Body of pancreas (tissue), 4 donors: ENCODE measurements around the gene CKLF.

Experiments
- CTCF ChIP-seq, 7 experiments: fragments of 450-650 bp in 4 of 7; fragments of 200-600 bp in 3 of 7; sonication (generic) in 3 of 7; IDR thresholded peaks; one replicate each; pipeline ENCODE4 v1.5.1; 2016 to 2019; ENCODE audit warnings: antibody characterized with exemption in 7 of 7
- POLR2A ChIP-seq, 3 donors: fragments of 450-650 bp; IDR thresholded peaks; one replicate each; pipeline ENCODE4 v1.6.1; 2016; ENCODE audit warnings: antibody characterized with exemption in 3 of 3, mild to moderate bottlenecking in 2 of 3

- TF ChIP-seq CTCF (IDR thresholded peaks at IDR 0.05) (no peak), POLR2A (IDR thresholded peaks at IDR 0.05) (no peak)
Measured at GRCh38 chr16:66523861-66524354, 28.5 kb upstream of the CKLF start.
